ENCODE measurements around the gene NOG. TPM values are rescaled to one million over a fixed set of nuclear protein-coding genes. Genes with fewer than 3 reads are reported as not detected.

The NOG gene
- total RNA-seq, 2 experiments from 2014 or later: not detected

GRCh38 chr17:56604691-56605290 is 11.3 kb downstream of the NOG start:
- no peak overlapping the region for H3K27ac ChIP-seq (ENCODE audit: low read depth, low read length, poor library complexity, severe bottlenecking)
- TF ChIP-seq CTCF (conservative IDR thresholded peaks at IDR 0.05; ENCODE audit: low read length) (no peak), EZH2phosphoT487 (IDR thresholded peaks at IDR 0.05; ENCODE audit: borderline replicate concordance, low read depth, low read length) (no peak)

GRCh38 chr17:56608944-56609343 is 15.4 kb downstream of the NOG start:
- Histone ChIP-seq H3K4me1 (ENCODE audit: insufficient read depth, low read length, poor library complexity, severe bottlenecking) (no peaks in the 10 kb centered on the region), H3K4me3 (ENCODE audit: low read depth, low read length, poor library complexity, severe bottlenecking) (no peak overlapping the region), H4K20me1 (ENCODE audit: insufficient read depth, low read length) (no peaks in the 10 kb centered on the region), H3K27ac (ENCODE audit: low read depth, low read length, poor library complexity, severe bottlenecking) (no peak overlapping the region), H3K9me3 (ENCODE audit: low read length) (no peaks in the 10 kb centered on the region), H2AFZ (ENCODE audit: low read length) (no peak overlapping the region), H3K79me2 (ENCODE audit: insufficient read depth, low read depth, low read length) (no peaks in the 10 kb centered on the region), H3K36me3 (ENCODE audit: insufficient read depth, low read length) (no peaks in the 10 kb centered on the region), H3K9me2 (ENCODE audit: insufficient read depth, low read length) (no peaks in the 10 kb centered on the region), H3K4me2 (ENCODE audit: low read length) (no peak overlapping the region)
- no peak for TF ChIP-seq EZH2phosphoT487 (IDR thresholded peaks at IDR 0.05; ENCODE audit: borderline replicate concordance, low read depth, low read length)
- TF ChIP-seq CTCF (conservative IDR thresholded peaks at IDR 0.05; ENCODE audit: low read length): no peak
- BruUV-seq (replicated peaks): no TSS peak
- intact Hi-C loops (cut with micrococcal nuclease; ENCODE audit: unreplicated experiment): no loop called here
- ChIA-PET CTCF (ENCODE audit: unreplicated experiment) (no interaction called here), POLR2A (no interaction called here)
- DNase-seq (ENCODE audit: low spot score): no peak

More at GRCh38 chr17:56604691-56605290, 11.3 kb downstream of the NOG start:
- H3K36me3 ChIP-seq (ENCODE audit: insufficient read depth, low read length): no peaks in the 10 kb centered on the region
- H3K4me2 ChIP-seq (ENCODE audit: low read length): no peak overlapping the region
- H2AFZ ChIP-seq (ENCODE audit: low read length): no peak overlapping the region
- H3K79me2 ChIP-seq (ENCODE audit: insufficient read depth, low read depth, low read length): no peaks in the 10 kb centered on the region
- CTCF ChIA-PET (ENCODE audit: unreplicated experiment): no interaction called here
- no peaks in the 10 kb centered on the region for H4K20me1 ChIP-seq (ENCODE audit: insufficient read depth, low read length)
- no peaks in the 10 kb centered on the region for H3K4me1 ChIP-seq (ENCODE audit: insufficient read depth, low read length, poor library complexity, severe bottlenecking)
- H3K4me3 ChIP-seq (ENCODE audit: low read depth, low read length, poor library complexity, severe bottlenecking): no peak overlapping the region
- intact Hi-C loops (cut with micrococcal nuclease; ENCODE audit: unreplicated experiment): no loop called here
- POLR2A ChIA-PET: no interaction called here
- no peaks in the 10 kb centered on the region for H3K9me2 ChIP-seq (ENCODE audit: insufficient read depth, low read length)
- H3K9me3 ChIP-seq (ENCODE audit: low read length): no peaks in the 10 kb centered on the region
- DNase-seq (ENCODE audit: low spot score): no peak
- no TSS peak for BruUV-seq (replicated peaks)

- no peaks in the 10 kb centered on the region for H3K9me2 ChIP-seq (ENCODE audit: insufficient read depth, low read length)
- no peak overlapping the region for H3K4me3 ChIP-seq (ENCODE audit: low read depth, low read length, poor library complexity, severe bottlenecking)
- no peaks in the 10 kb centered on the region for H3K36me3 ChIP-seq (ENCODE audit: insufficient read depth, low read length)
- DNase-seq (ENCODE audit: low spot score): no peak
- H3K79me2 ChIP-seq (ENCODE audit: insufficient read depth, low read depth, low read length): no peaks in the 10 kb centered on the region
- intact Hi-C loops (cut with micrococcal nuclease; ENCODE audit: unreplicated experiment): no loop called here
- H3K9me3 ChIP-seq (ENCODE audit: low read length): no peaks in the 10 kb centered on the region
- H3K4me2 ChIP-seq (ENCODE audit: low read length): no peak overlapping the region
- no peaks in the 10 kb centered on the region for H4K20me1 ChIP-seq (ENCODE audit: insufficient read depth, low read length)
- H2AFZ ChIP-seq (ENCODE audit: low read length): no peak overlapping the region
- H3K4me1 ChIP-seq (ENCODE audit: insufficient read depth, low read length, poor library complexity, severe bottlenecking): no peaks in the 10 kb centered on the region
- CTCF ChIA-PET (ENCODE audit: unreplicated experiment): interaction anchor here (1.2 kb wide), 1 partner anchor 16 kb away, joined by 4 read pairs; no protein-coding TSS in a partner anchor
- H3K27ac ChIP-seq (ENCODE audit: low read depth, low read length, poor library complexity, severe bottlenecking): no peak overlapping the region
- BruUV-seq (replicated peaks): no TSS peak
- no peak for TF ChIP-seq CTCF (conservative IDR thresholded peaks at IDR 0.05; ENCODE audit: low read length)
- TF ChIP-seq EZH2phosphoT487 (IDR thresholded peaks at IDR 0.05; ENCODE audit: borderline replicate concordance, low read depth, low read length): no peak
- POLR2A ChIA-PET: no interaction called here
Measured at GRCh38 chr17:56610321-56610720, 16.8 kb downstream of the NOG start.
